Heart right ventricle (tissue), 16 donors: Measurements from ENCODE around the gene CDT1. TPM values are rescaled to one million over a fixed set of nuclear protein-coding genes. Genes with fewer than 3 reads are reported as not detected.
A peak's percentile ranks its signal among the peaks of the same experiment; 100 is the strongest.

Source experiments
- ATAC-seq, 8 donors: fragments of 200-7000 bp; cut with Tn5 transposase; one replicate each; pipeline ENCODE4 v1.9.1; 2020; ENCODE audit warnings: mild to moderate bottlenecking in 8 of 8, moderate library complexity in 8 of 8, moderate number of reproducible peaks in 1 of 8
- DNase-seq, 2 donors: peaks; one replicate each; pipeline ENCODE4 v3.0.0-alpha.2; 2020
- H3K27ac ChIP-seq, 10 donors: fragments of 200-600 bp; sonication (generic) in 2 of 10; one replicate each; pipeline versions ENCODE4 v1.5.0 to v1.8.0; 2020 to 2022; ENCODE audit warnings: mild to moderate bottlenecking in 3 of 10
- H3K27me3 ChIP-seq, 7 donors: fragments of 200-600 bp; one replicate each; pipeline ENCODE4 v1.8.0; 2021 to 2022; ENCODE audit warnings: mild to moderate bottlenecking in 2 of 7
- H3K36me3 ChIP-seq, 9 donors: fragments of 200-600 bp; sonication (generic) in 1 of 9; one replicate each; pipeline versions ENCODE4 v1.5.0 to v1.8.0; 2020 to 2022; ENCODE audit warnings: mild to moderate bottlenecking in 2 of 9
- H3K4me1 ChIP-seq, 9 donors: fragments of 200-600 bp; sonication (generic) in 1 of 9; one replicate each; pipeline versions ENCODE4 v1.5.0 to v1.8.0; 2020 to 2022; ENCODE audit warnings: mild to moderate bottlenecking in 4 of 9
- H3K4me3 ChIP-seq, 10 donors: fragments of 200-600 bp; sonication (generic) in 2 of 10; one replicate each; pipeline versions ENCODE4 v1.5.0 to v1.8.0; 2020 to 2022; ENCODE audit warnings: mild to moderate bottlenecking in 7 of 10, moderate library complexity in 2 of 10
- H3K9me3 ChIP-seq, 11 donors: fragments of 200-600 bp in 10 of 11; sonication (generic) in 2 of 11; one replicate each; pipeline versions ENCODE4 v1.5.0 to v1.8.0; 2013 to 2022; ENCODE audit warnings: mild to moderate bottlenecking in 2 of 11, control low read depth in 1 of 11, moderate library complexity in 1 of 11
- CTCF ChIP-seq, 9 donors: fragments of 200-600 bp; sonication (generic) in 2 of 9; IDR thresholded peaks; one replicate each; pipeline versions ENCODE4 v1.5.0 to v1.8.0; 2021 to 2022; ENCODE audit warnings: antibody characterized with exemption in 9 of 9, mild to moderate bottlenecking in 5 of 9, moderate library complexity in 1 of 9
- WGBS, 2 donors: extraction: QIAGEN DNeasy Blood & Tissue Kit; methylation state at CpG; one replicate each; pipeline ENCODE4 v1.1.7; 2013; ENCODE audit warnings: inconsistent platforms in 1 of 2; 5-methylcytosine and 5-hydroxymethylcytosine counted together
- intact Hi-C, 10 donors: fragments of 100-400 bp; cut with DNase I; formaldehyde crosslinking; loops; one replicate each; pipeline versions ENCODE4 v1.11.1 to v1.14.2; 2022
- polyA plus RNA-seq, 2 donors: library from polyadenylated mRNA; stranded (reverse); fragments of 200-250 nt; gene quantifications; one replicate each; pipeline ENCODE4 v1.2.3, GENCODE V29; 2013
- total RNA-seq, 10 donors: library from RNA; stranded (reverse); fragmentation: NEBNext Ultra II Directional in 3 of 10; extraction: Animal tissue kit (Norgen Biotek cat#: 25700) in 3 of 10; gene quantifications; one replicate each; pipeline versions ENCODE4 v1.2.1 to v1.2.4, GENCODE V29; 2021 to 2023
- donor health status: Arrhythmogenic right ventricular cardiomyopathy.
- donor health status: ischemic (EF 13 %, LVEDD 7.1; RV severe dilation, severe dysfunction).
- donor health status: healthy with polysubstance abuse.
- donor health status: DM: no; HTN: yes; CAD: no.
- donor health status: DM: no; HTN: no; CAD: no.
- donor health status: ischemic (EF 25% LVEDD 6.9; RV normal size, moderate dysfunction).
- donor health status: ischemic (EF 25% LVEDD 5.7; RV mildly dilated, moderate dysfunction).
- donor health status: healthy.
- donor health status: DM: yes; HTN: yes; CAD: no.
- donor health status: Ischemic cardiomyopathy.
- donor health status: ischemic (EF 35%, LVEDD 5.7; RV mildly dilated, moderate dysfunction).
- donor health status: nonischemic (EF 11% LVEDD 7.7; RV severe dilation, severe dysfunction).
- donor health status: DM: yes; HTN: yes; CAD: no.
- donor health status: PGD.
- donor health status: ischemic (EF 29% LVEDD 5.4; RV normal size, mild dysfunction).
- donor health status: nonischemic (EF 23%, LVEDD 6.1; RV moderate dilation, normal function).

The CDT1 gene
- total and polyA plus RNA-seq, 12 donors, result 0.15 to 2.6 (median 0.35) TPM

GRCh38 chr16:88813269-88814143 is 9.9 kb downstream of the CDT1 start:
- H3K27ac ChIP-seq, result peak overlapping the region in 5 of 10 donors; percentile 89 to 97 (median 96)
- ATAC-seq (no peak), DNase-seq (peak in 1 of 2 donors; percentile 19)
- 55 to 58% methylated on average over 26 of the region's 26 CpGs for WGBS, 2 donors
- H3K4me1 ChIP-seq, result peaks cover 12 to 40% (median 30%) of the 10 kb centered on the region in 9 donors
- H3K9me3 ChIP-seq, result no peaks in the 10 kb centered on the region
- intact Hi-C loops, result loop anchor here in 8 of 10 donors (1.0 to 10.0 kb wide), 9 partner anchors 44 to 404 kb away; partner anchors contain the start of genes TRAPPC2L (in 4 of the 8), GALNS (in 3 of the 8), CDH15 (in 2 of the 8) and ZNF778 (in 1 of the 8)
- H3K4me3 ChIP-seq, result peak overlapping the region in 1 of 10 donors; percentile 66
- peaks cover 0 to 18% (median 0%) of the 10 kb centered on the region in 9 donors for H3K36me3 ChIP-seq
- H3K27me3 ChIP-seq, result no peaks in the 10 kb centered on the region
- TF ChIP-seq CTCF (IDR thresholded peaks at IDR 0.05), result no peak

GRCh38 chr16:88814144-88814502 is 10.5 kb downstream of the CDT1 start:
- no peak overlapping the region for H3K27ac ChIP-seq
- peaks cover 12 to 40% (median 30%) of the 10 kb centered on the region in 9 donors for H3K4me1 ChIP-seq
- no peaks in the 10 kb centered on the region for H3K9me3 ChIP-seq
- intact Hi-C loops, result loop anchor here in 8 of 10 donors (5.0 to 10.0 kb wide), 8 partner anchors 43 to 403 kb away; partner anchors contain the start of genes GALNS (in 3 of the 8), TRAPPC2L (in 3 of the 8), CDH15 (in 2 of the 8) and ZNF778 (in 1 of the 8)
- no peak overlapping the region for H3K4me3 ChIP-seq
- ATAC-seq (no peak), DNase-seq (no peak)
- WGBS, 2 donors, result 83 to 89% methylated on average over 13 of the region's 13 CpGs
- no peaks in the 10 kb centered on the region for H3K27me3 ChIP-seq
- H3K36me3 ChIP-seq, result peaks cover 0 to 13% (median 0%) of the 10 kb centered on the region in 9 donors
- no peak for TF ChIP-seq CTCF (IDR thresholded peaks at IDR 0.05)

- DNase-seq, result no peak
- no peak for TF ChIP-seq CTCF (IDR thresholded peaks at IDR 0.05)
- no peaks in the 10 kb centered on the region for H3K27me3 ChIP-seq
- no peak overlapping the region for H3K4me3 ChIP-seq
- 85 to 86% methylated on average over 10 of the region's 10 CpGs for WGBS, 2 donors
- H3K4me1 ChIP-seq, result peaks cover 8 to 31% (median 26%) of the 10 kb centered on the region in 9 donors
- no peaks in the 10 kb centered on the region for H3K9me3 ChIP-seq
- intact Hi-C loops, result loop anchor here in 7 of 10 donors (5.0 to 10.0 kb wide), 7 partner anchors 37 to 360 kb away; partner anchors contain the start of genes CDH15 (in 2 of the 7), GALNS (in 1 of the 7) and TRAPPC2L (in 1 of the 7)
- H3K36me3 ChIP-seq, result peaks cover 0 to 4% (median 0%) of the 10 kb centered on the region in 9 donors
- ATAC-seq, result no peak
- no peak overlapping the region for H3K27ac ChIP-seq
Measured at GRCh38 chr16:88815227-88815626, 11.6 kb downstream of the CDT1 start.

GRCh38 chr16:88815901-88816589 is 12.5 kb downstream of the CDT1 start:
- no peak for DNase-seq
- WGBS, 2 donors, result 63 to 68% methylated on average over 19 of the region's 19 CpGs

More at GRCh38 chr16:88815901-88816589, 12.5 kb downstream of the CDT1 start:
- intact Hi-C loops, result loop anchor here in 7 of 10 donors (5.0 to 10.0 kb wide), 7 partner anchors 36 to 359 kb away; partner anchors contain the start of genes CDH15 (in 2 of the 7), GALNS (in 1 of the 7) and TRAPPC2L (in 1 of the 7)
- no peak overlapping the region for H3K27ac ChIP-seq
- H3K9me3 ChIP-seq, result no peaks in the 10 kb centered on the region
- H3K4me1 ChIP-seq, result peaks cover 3 to 23% (median 18%) of the 10 kb centered on the region in 9 donors
- TF ChIP-seq CTCF (IDR thresholded peaks at IDR 0.05), result peak; percentile 40 to 84 (median 70)
- peaks cover 0 to 6% (median 0%) of the 10 kb centered on the region in 9 donors for H3K36me3 ChIP-seq
- no peaks in the 10 kb centered on the region for H3K27me3 ChIP-seq
- ATAC-seq, result no peak
- no peak overlapping the region for H3K4me3 ChIP-seq
